ENCODE measurements around the gene RETREG1.
A peak's percentile ranks its signal among the peaks of the same experiment; 100 is the strongest.

GRCh38 chr5:16552666-16553343 lies 64.0 kb downstream of the RETREG1 start:
- peak; percentile 16 to 84 (median 64) for TF ChIP-seq CTCF (IDR thresholded peaks at IDR 0.05)
- TF ChIP-seq POLR2A (IDR thresholded peaks at IDR 0.05), result no peak

Data from Peyer's patch (tissue), 4 donors.